HEK293 (cell line): ENCODE data around the gene ERBB2.
A peak's percentile ranks its signal among the peaks of the same experiment; 100 is the strongest.

Experiments used
- EGR2 ChIP-seq: fragments of 450-650 bp; formaldehyde crosslinking; IDR thresholded peaks from 2 replicates; pipeline ENCODE4 v1.5.1; 2016; ENCODE audit warnings: low read depth, missing biosample characterization, missing genetic modification characterization
- GLIS1 ChIP-seq: fragments of 450-650 bp; formaldehyde crosslinking; IDR thresholded peaks from 2 replicates; pipeline ENCODE4 v1.5.1; 2016; ENCODE audit warnings: missing biosample characterization, missing genetic modification characterization
- KLF1 ChIP-seq: fragments of 450-650 bp; formaldehyde crosslinking; IDR thresholded peaks from 2 replicates; pipeline ENCODE4 v1.5.1; 2016; ENCODE audit warnings: missing biosample characterization, missing genetic modification characterization
- KLF10 ChIP-seq: fragments of 450-650 bp; IDR thresholded peaks from 2 replicates; pipeline ENCODE4 v1.5.1; 2018; ENCODE audit warnings: missing biosample characterization, mild to moderate bottlenecking, missing genetic modification characterization
- KLF8 ChIP-seq: fragments of 450-650 bp; formaldehyde crosslinking; IDR thresholded peaks from 2 replicates; pipeline ENCODE4 v1.5.1; 2016; ENCODE audit warnings: missing biosample characterization, missing genetic modification characterization
- OSR2 ChIP-seq: fragments of 450-650 bp; formaldehyde crosslinking; IDR thresholded peaks from 2 replicates; pipeline ENCODE4 v1.5.1; 2016; ENCODE audit warnings: missing biosample characterization, missing genetic modification characterization
- PBX3 ChIP-seq: sonication (generic); formaldehyde crosslinking; IDR thresholded peaks from 2 replicates; pipeline ENCODE4 v1.8.1; 2022; ENCODE audit warnings: mild to moderate bottlenecking, moderate library complexity, missing genetic modification reagents
- PRDM6 ChIP-seq: fragments of 450-650 bp; formaldehyde crosslinking; IDR thresholded peaks from 2 replicates; pipeline ENCODE4 v1.5.1; 2017; ENCODE audit warnings: missing biosample characterization, missing genetic modification characterization
- SP2 ChIP-seq: fragments of 450-650 bp; formaldehyde crosslinking; IDR thresholded peaks from 2 replicates; pipeline ENCODE4 v1.5.1; 2016; ENCODE audit warnings: missing biosample characterization, missing genetic modification characterization
- SP7 ChIP-seq: fragments of 450-650 bp; formaldehyde crosslinking; IDR thresholded peaks from 2 replicates; pipeline ENCODE4 v1.5.1; 2016; ENCODE audit warnings: missing biosample characterization, missing genetic modification characterization
- TCF7L2 ChIP-seq: IDR thresholded peaks from 2 replicates; pipeline ENCODE4 v1.6.1; 2011; ENCODE audit warnings: low read depth, mild to moderate bottlenecking, inconsistent platforms, low read length, moderate library complexity, borderline replicate concordance
- ZBTB11 ChIP-seq: fragments of 450-650 bp; formaldehyde crosslinking; conservative IDR thresholded peaks from 2 replicates; pipeline ENCODE4 v1.5.1; 2016; ENCODE audit warnings: low read depth, missing biosample characterization, missing genetic modification characterization
- ZBTB17 ChIP-seq: fragments of 450-650 bp; formaldehyde crosslinking; IDR thresholded peaks from 2 replicates; pipeline ENCODE4 v1.5.1; 2016; ENCODE audit warnings: missing biosample characterization, missing genetic modification characterization
- ZBTB8A ChIP-seq: fragments of 450-650 bp; formaldehyde crosslinking; IDR thresholded peaks from 2 replicates; pipeline ENCODE4 v1.5.1; 2016; ENCODE audit warnings: missing biosample characterization, missing genetic modification characterization
- ZEB2 ChIP-seq: fragments of 450-650 bp; formaldehyde crosslinking; IDR thresholded peaks from 2 replicates; pipeline ENCODE4 v1.5.1; 2016; ENCODE audit warnings: missing biosample characterization, missing genetic modification characterization
- ZFHX2 ChIP-seq: fragments of 450-650 bp; formaldehyde crosslinking; conservative IDR thresholded peaks from 2 replicates; pipeline ENCODE4 v1.5.1; 2016; ENCODE audit warnings: missing biosample characterization, missing genetic modification characterization
- ZIC2 ChIP-seq: fragments of 450-650 bp; formaldehyde crosslinking; IDR thresholded peaks from 2 replicates; pipeline ENCODE4 v1.5.1; 2016; ENCODE audit warnings: missing biosample characterization, missing genetic modification characterization
- ZNF221 ChIP-seq: fragments of 450-650 bp; formaldehyde crosslinking; IDR thresholded peaks from 2 replicates; pipeline ENCODE4 v1.5.1; 2017; ENCODE audit warnings: missing biosample characterization, missing genetic modification characterization, borderline replicate concordance
- ZNF324 ChIP-seq: fragments of 450-650 bp; formaldehyde crosslinking; IDR thresholded peaks from 2 replicates; pipeline ENCODE4 v1.5.1; 2016; ENCODE audit warnings: missing biosample characterization, missing genetic modification characterization
- ZNF335 ChIP-seq: fragments of 450-650 bp; formaldehyde crosslinking; conservative IDR thresholded peaks from 2 replicates; pipeline ENCODE4 v1.5.1; 2016; ENCODE audit warnings: missing biosample characterization, missing genetic modification characterization
- ZNF341 ChIP-seq: fragments of 450-650 bp; formaldehyde crosslinking; IDR thresholded peaks from 2 replicates; pipeline ENCODE4; 2016; ENCODE audit warnings: low read depth, missing biosample characterization, missing genetic modification characterization
- ZNF398 ChIP-seq: fragments of 450-650 bp; formaldehyde crosslinking; IDR thresholded peaks from 2 replicates; pipeline ENCODE4 v1.5.1; 2017; ENCODE audit warnings: missing biosample characterization, missing genetic modification characterization
- ZNF423 ChIP-seq: fragments of 450-650 bp; formaldehyde crosslinking; IDR thresholded peaks from 2 replicates; pipeline ENCODE4 v1.5.1; 2016; ENCODE audit warnings: missing biosample characterization, missing genetic modification characterization
- ZNF521 ChIP-seq: fragments of 450-650 bp; formaldehyde crosslinking; IDR thresholded peaks from 2 replicates; pipeline ENCODE4 v1.5.1; 2017; ENCODE audit warnings: missing biosample characterization, mild to moderate bottlenecking, missing genetic modification characterization
- ZNF561 ChIP-seq: fragments of 450-650 bp; IDR thresholded peaks from 2 replicates; pipeline ENCODE4 v1.5.1; 2018; ENCODE audit warnings: missing biosample characterization, missing genetic modification characterization, borderline replicate concordance
- ZNF585B ChIP-seq: fragments of 450-650 bp; formaldehyde crosslinking; IDR thresholded peaks from 2 replicates; pipeline ENCODE4 v1.5.1; 2016; ENCODE audit warnings: missing biosample characterization, missing genetic modification characterization
- ZNF600 ChIP-seq: fragments of 450-650 bp; formaldehyde crosslinking; IDR thresholded peaks from 2 replicates; pipeline ENCODE4 v1.5.1; 2016; ENCODE audit warnings: missing biosample characterization, missing genetic modification characterization
- ZNF610 ChIP-seq: fragments of 450-650 bp; formaldehyde crosslinking; IDR thresholded peaks from 2 replicates; pipeline ENCODE4 v1.5.1; 2016; ENCODE audit warnings: missing biosample characterization, missing genetic modification characterization, borderline replicate concordance
- ZNF654 ChIP-seq: fragments of 450-650 bp; formaldehyde crosslinking; IDR thresholded peaks from 2 replicates; pipeline ENCODE4 v1.5.1; 2016; ENCODE audit warnings: low read depth, missing biosample characterization, missing genetic modification characterization
- ZNF660 ChIP-seq: fragments of 450-650 bp; IDR thresholded peaks from 2 replicates; pipeline ENCODE4 v1.5.1; 2018; ENCODE audit warnings: missing biosample characterization, mild to moderate bottlenecking, missing genetic modification characterization
- ZNF76 ChIP-seq: fragments of 450-650 bp; formaldehyde crosslinking; IDR thresholded peaks from 2 replicates; pipeline ENCODE4; 2016; ENCODE audit warnings: low read depth, missing biosample characterization, missing genetic modification characterization, borderline replicate concordance
- ZSCAN23 ChIP-seq: fragments of 450-650 bp; formaldehyde crosslinking; IDR thresholded peaks from 2 replicates; pipeline ENCODE4 v1.5.1; 2016; ENCODE audit warnings: missing biosample characterization, missing genetic modification characterization
- ZSCAN30 ChIP-seq: fragments of 450-650 bp; IDR thresholded peaks from 2 replicates; pipeline ENCODE4 v1.5.1; 2018; ENCODE audit warnings: missing biosample characterization, mild to moderate bottlenecking, missing genetic modification characterization, moderate library complexity

ERBB2 gene

GRCh38 chr17:39754161-39754957 lies 54.5 kb downstream of the ERBB2 start (continued):
- TF ChIP-seq ZSCAN30 (peak; percentile 83), ZIC2 (peak; percentile 95), ZNF660 (peak; percentile 87), ZSCAN23 (tag by site-specific recombination) (no peak), KLF10 (tag by site-specific recombination) (peak; percentile 52), EGR2 (tag by site-specific recombination) (peak; percentile 81), ZNF335 (tag by site-specific recombination) (peak; percentile 75), ZNF585B (no peak), ZNF561 (peak; percentile 91), ZNF654 (peak; percentile 43), PRDM6 (tag by site-specific recombination) (no peak), ZEB2 (tag by site-specific recombination) (peak; percentile 71), SP2 (tag by site-specific recombination) (peak; percentile 63), ZNF221 (tag by site-specific recombination) (0 out of 2 replicates have a peak, but pooled peaks have one; percentile 34), PBX3 (CRISPR knock-in tag) (peak; percentile 93), KLF1 (tag by site-specific recombination) (0 out of 2 replicates have a peak, but pooled peaks have one; percentile 62), ZNF76 (peak; percentile 84), ZFHX2 (peak; percentile 94), ZNF324 (0 out of 2 replicates have a peak, but pooled peaks have one; percentile 44), ZBTB17 (peak; percentile 77), ZNF521 (tag by site-specific recombination) (no peak), ZNF610 (tag by site-specific recombination) (0 out of 2 replicates have a peak, but pooled peaks have one; percentile 51), ZNF341 (tag by site-specific recombination) (peak; percentile 97), ZNF398 (peak; percentile 73), ZNF423 (tag by site-specific recombination) (peak; percentile 80), ZNF600 (tag by site-specific recombination) (peak; percentile 63; the same call in 1 of the 2 replicates), ZBTB8A (tag by site-specific recombination) (peak; percentile 82), GLIS1 (tag by site-specific recombination) (peak; percentile 96), SP7 (tag by site-specific recombination) (0 out of 2 replicates have a peak, but pooled peaks have one; percentile 50), OSR2 (tag by site-specific recombination) (0 out of 2 replicates have a peak, but pooled peaks have one; percentile 16), KLF8 (peak; percentile 63; the same call in 1 of the 2 replicates), ZBTB11 (tag by site-specific recombination) (peak; percentile 52; the same call in 1 of the 2 replicates), TCF7L2 (peak; percentile 43; the same call in 1 of the 2 replicates)
